ENCODE data around the gene CBLB.

Gene CBLB

GRCh38 chr3:105714453-105714852, 154.4 kb downstream of the CBLB start:
- peaks cover 13 to 31% (median 14%) of the 10 kb centered on the region in 4 experiments for H3K36me3 ChIP-seq (ENCODE audit: control insufficient read depth in 4 of 4, insufficient read depth in 4 of 4, low read length in 3 of 4)
- DNase-seq: no peak
- H3K27ac ChIP-seq (ENCODE audit: insufficient read depth in 1 of 2, low read depth in 1 of 2, low read length in 2 of 2, poor library complexity in 1 of 2, severe bottlenecking in 2 of 2): no peak overlapping the region
- WGBS (ENCODE audit: insufficient coverage): 95% methylated on average over 4 of the region's 6 CpGs
- H3K9me3 ChIP-seq (ENCODE audit: control extremely low read depth in 1 of 5, control insufficient read depth in 4 of 5, insufficient read depth in 2 of 5, low read depth in 1 of 5, low read length in 4 of 5): peaks cover 0 to 2% (median 0%) of the 10 kb centered on the region in 5 experiments
- no peaks in the 10 kb centered on the region for H3K27me3 ChIP-seq (replicated peaks in 2 of 5; ENCODE audit: control insufficient read depth in 4 of 5, insufficient read depth in 5 of 5, low read length in 4 of 5)
- no peaks in the 10 kb centered on the region for H3K4me1 ChIP-seq (ENCODE audit: control extremely low read depth in 1 of 4, control insufficient read depth in 4 of 4, insufficient read depth in 4 of 4, low read length in 3 of 4)
- ChIA-PET CTCF (no interaction called here), POLR2A (no interaction called here)
- H3K4me3 ChIP-seq (ENCODE audit: control insufficient read depth in 1 of 7, extremely low read depth in 1 of 7, insufficient read depth in 4 of 7, low read depth in 2 of 7, low read length in 6 of 7): no peak overlapping the region

DNA sequence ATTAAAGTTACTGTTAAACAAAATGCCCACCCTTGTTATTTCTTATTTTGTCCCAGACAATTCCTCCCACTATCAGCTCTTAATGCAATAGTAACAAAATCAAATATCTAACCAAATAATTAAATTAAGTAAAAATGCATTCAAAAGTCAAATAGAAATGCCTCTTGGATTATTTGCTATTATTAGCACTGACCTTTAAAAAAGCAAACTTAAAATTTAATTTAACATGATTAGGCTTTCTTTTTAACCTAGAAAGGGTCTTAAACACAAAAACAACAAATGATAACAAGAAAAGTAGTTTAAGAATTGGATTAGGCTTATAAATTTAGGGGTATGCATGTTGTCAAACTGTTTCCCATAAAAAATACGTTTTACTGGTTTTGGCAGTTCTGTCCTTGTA, 159.8 kb downstream of the CBLB start:
- Histone ChIP-seq H3K9me3 (ENCODE audit: control extremely low read depth in 1 of 5, control insufficient read depth in 4 of 5, insufficient read depth in 2 of 5, low read depth in 1 of 5, low read length in 4 of 5) (no peaks in the 10 kb centered on the region), H3K36me3 (ENCODE audit: control insufficient read depth in 4 of 4, insufficient read depth in 4 of 4, low read length in 3 of 4) (peaks cover 3 to 13% (median 7%) of the 10 kb centered on the region in 4 experiments), H3K4me3 (ENCODE audit: control insufficient read depth in 1 of 7, extremely low read depth in 1 of 7, insufficient read depth in 4 of 7, low read depth in 2 of 7, low read length in 6 of 7) (no peak overlapping the region), H3K27ac (ENCODE audit: insufficient read depth in 1 of 2, low read depth in 1 of 2, low read length in 2 of 2, poor library complexity in 1 of 2, severe bottlenecking in 2 of 2) (no peak overlapping the region), H3K4me1 (ENCODE audit: control extremely low read depth in 1 of 4, control insufficient read depth in 4 of 4, insufficient read depth in 4 of 4, low read length in 3 of 4) (no peaks in the 10 kb centered on the region), H3K27me3 (replicated peaks in 2 of 5; ENCODE audit: control insufficient read depth in 4 of 5, insufficient read depth in 5 of 5, low read length in 4 of 5) (no peaks in the 10 kb centered on the region)
- CTCF ChIA-PET: no interaction called here
- POLR2A ChIA-PET: no interaction called here
- no CpG with 5 or more reads among the region's 1 CpG for WGBS (ENCODE audit: insufficient coverage)
- no peak for DNase-seq

DNA sequence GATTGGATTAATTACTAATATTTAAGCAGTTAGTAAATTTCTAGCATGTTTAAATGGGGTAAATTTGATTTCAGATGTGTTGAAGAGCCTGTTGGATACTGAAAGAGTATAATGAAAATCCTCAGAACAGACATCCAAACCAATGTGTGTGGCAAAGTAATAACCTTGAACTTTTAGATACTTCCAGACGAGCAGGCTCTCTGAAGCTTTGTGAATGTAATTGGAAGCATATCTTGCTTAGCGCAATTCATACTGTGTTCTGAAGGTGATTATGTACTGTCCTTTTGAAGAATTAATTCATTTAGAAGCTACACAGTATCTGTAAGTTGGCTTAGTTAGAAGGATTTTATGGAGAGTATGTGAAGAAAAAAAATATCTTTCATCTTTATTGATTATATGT, 161.8 kb downstream of the CBLB start:
- Histone ChIP-seq H3K36me3 (ENCODE audit: control insufficient read depth in 4 of 4, insufficient read depth in 4 of 4, low read length in 3 of 4) (peaks cover 3 to 14% (median 7%) of the 10 kb centered on the region in 4 experiments), H3K27ac (ENCODE audit: insufficient read depth in 1 of 2, low read depth in 1 of 2, low read length in 2 of 2, poor library complexity in 1 of 2, severe bottlenecking in 2 of 2) (no peak overlapping the region), H3K27me3 (replicated peaks in 2 of 5; ENCODE audit: control insufficient read depth in 4 of 5, insufficient read depth in 5 of 5, low read length in 4 of 5) (no peaks in the 10 kb centered on the region), H3K4me3 (ENCODE audit: control insufficient read depth in 1 of 7, extremely low read depth in 1 of 7, insufficient read depth in 4 of 7, low read depth in 2 of 7, low read length in 6 of 7) (no peak overlapping the region), H3K9me3 (ENCODE audit: control extremely low read depth in 1 of 5, control insufficient read depth in 4 of 5, insufficient read depth in 2 of 5, low read depth in 1 of 5, low read length in 4 of 5) (peaks cover 0 to under 1% (median 0%) of the 10 kb centered on the region in 5 experiments), H3K4me1 (ENCODE audit: control extremely low read depth in 1 of 4, control insufficient read depth in 4 of 4, insufficient read depth in 4 of 4, low read length in 3 of 4) (no peaks in the 10 kb centered on the region)
- 100% methylated on average over 1 of the region's 2 CpGs for WGBS (ENCODE audit: insufficient coverage)
- ChIA-PET POLR2A (no interaction called here), CTCF (no interaction called here)
- no peak for DNase-seq

DNA sequence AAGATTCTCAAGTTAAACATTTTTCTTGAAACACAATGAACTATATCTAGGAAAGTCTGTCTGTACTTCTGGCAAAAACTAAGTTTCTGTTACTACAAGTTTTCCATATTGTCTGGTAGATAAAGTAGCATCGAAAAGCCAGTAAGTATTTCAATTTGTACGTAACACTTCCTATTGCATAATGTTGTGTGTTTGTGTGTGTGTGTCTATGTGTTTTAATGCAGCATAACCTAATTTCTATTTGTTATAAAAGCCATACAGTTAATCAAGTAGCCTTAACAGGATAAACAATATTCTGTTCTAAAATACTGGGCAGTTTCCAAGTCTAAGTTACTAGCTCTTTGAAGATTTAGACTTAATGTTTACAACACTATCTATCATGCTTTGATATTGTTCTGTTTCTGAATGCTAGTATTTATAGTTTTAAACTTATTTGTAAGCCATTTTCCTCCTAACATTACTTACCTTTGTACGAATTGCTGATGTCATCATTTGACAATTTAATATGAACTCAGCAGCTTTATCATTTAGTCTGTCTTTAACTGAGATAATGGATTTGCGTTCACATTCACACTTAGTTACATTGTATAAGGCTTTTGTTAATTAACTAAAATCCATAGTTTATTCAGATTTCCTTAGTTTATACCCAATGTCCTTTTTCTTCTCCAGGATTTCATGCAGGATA, 163.9 kb downstream of the CBLB start:
- ChIA-PET POLR2A (no interaction called here), CTCF (no interaction called here)
- no peak for DNase-seq
- H3K27ac ChIP-seq (ENCODE audit: insufficient read depth in 1 of 2, low read depth in 1 of 2, low read length in 2 of 2, poor library complexity in 1 of 2, severe bottlenecking in 2 of 2): no peak overlapping the region
- H3K4me3 ChIP-seq (ENCODE audit: control insufficient read depth in 1 of 7, extremely low read depth in 1 of 7, insufficient read depth in 4 of 7, low read depth in 2 of 7, low read length in 6 of 7): no peak overlapping the region
- no peaks in the 10 kb centered on the region for H3K4me1 ChIP-seq (ENCODE audit: control extremely low read depth in 1 of 4, control insufficient read depth in 4 of 4, insufficient read depth in 4 of 4, low read length in 3 of 4)
- peaks cover 0 to 2% (median 0%) of the 10 kb centered on the region in 5 experiments for H3K9me3 ChIP-seq (ENCODE audit: control extremely low read depth in 1 of 5, control insufficient read depth in 4 of 5, insufficient read depth in 2 of 5, low read depth in 1 of 5, low read length in 4 of 5)
- H3K36me3 ChIP-seq (ENCODE audit: control insufficient read depth in 4 of 4, insufficient read depth in 4 of 4, low read length in 3 of 4): peaks cover 8 to 15% (median 12%) of the 10 kb centered on the region in 4 experiments
- WGBS (ENCODE audit: insufficient coverage): no CpG with 5 or more reads among the region's 4 CpGs
- no peaks in the 10 kb centered on the region for H3K27me3 ChIP-seq (replicated peaks in 2 of 5; ENCODE audit: control insufficient read depth in 4 of 5, insufficient read depth in 5 of 5, low read length in 4 of 5)

DNA sequence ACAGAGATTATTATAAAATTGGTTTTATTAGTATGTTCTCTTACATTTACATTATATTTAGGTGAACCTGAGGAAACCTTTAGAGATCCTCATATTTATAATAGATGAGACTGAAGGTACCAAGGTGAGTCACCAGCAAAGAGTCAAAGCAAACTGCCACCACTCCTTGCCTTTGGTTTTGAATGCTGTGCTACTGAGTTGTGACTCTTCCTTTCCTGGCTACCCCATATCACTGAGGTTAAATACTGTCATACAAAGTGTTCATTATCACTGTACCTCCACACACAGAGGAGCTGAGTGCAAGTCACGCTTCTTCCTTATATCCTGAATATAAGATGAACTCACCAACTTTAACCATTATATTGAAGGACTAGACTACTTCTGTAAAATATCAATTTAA, 168.2 kb downstream of the CBLB start:
- ChIA-PET POLR2A (no interaction called here), CTCF (no interaction called here)
- no peak for DNase-seq
- Histone ChIP-seq H3K4me1 (ENCODE audit: control extremely low read depth in 1 of 4, control insufficient read depth in 4 of 4, insufficient read depth in 4 of 4, low read length in 3 of 4) (no peaks in the 10 kb centered on the region), H3K27me3 (replicated peaks in 2 of 5; ENCODE audit: control insufficient read depth in 4 of 5, insufficient read depth in 5 of 5, low read length in 4 of 5) (no peaks in the 10 kb centered on the region), H3K27ac (ENCODE audit: insufficient read depth in 1 of 2, low read depth in 1 of 2, low read length in 2 of 2, poor library complexity in 1 of 2, severe bottlenecking in 2 of 2) (no peak overlapping the region), H3K9me3 (ENCODE audit: control extremely low read depth in 1 of 5, control insufficient read depth in 4 of 5, insufficient read depth in 2 of 5, low read depth in 1 of 5, low read length in 4 of 5) (peaks cover 0 to 2% (median 0%) of the 10 kb centered on the region in 5 experiments), H3K4me3 (ENCODE audit: control insufficient read depth in 1 of 7, extremely low read depth in 1 of 7, insufficient read depth in 4 of 7, low read depth in 2 of 7, low read length in 6 of 7) (no peak overlapping the region), H3K36me3 (ENCODE audit: control insufficient read depth in 4 of 4, insufficient read depth in 4 of 4, low read length in 3 of 4) (peaks cover 8 to 14% (median 12%) of the 10 kb centered on the region in 4 experiments)
- 100% methylated on average over 1 of the region's 1 CpG for WGBS (ENCODE audit: insufficient coverage)

- Histone ChIP-seq H3K27me3 (replicated peaks in 2 of 5; ENCODE audit: control insufficient read depth in 4 of 5, insufficient read depth in 5 of 5, low read length in 4 of 5) (no peaks in the 10 kb centered on the region), H3K4me3 (ENCODE audit: control insufficient read depth in 1 of 7, extremely low read depth in 1 of 7, insufficient read depth in 4 of 7, low read depth in 2 of 7, low read length in 6 of 7) (no peak overlapping the region), H3K9me3 (ENCODE audit: control extremely low read depth in 1 of 5, control insufficient read depth in 4 of 5, insufficient read depth in 2 of 5, low read depth in 1 of 5, low read length in 4 of 5) (no peaks in the 10 kb centered on the region), H3K36me3 (ENCODE audit: control insufficient read depth in 4 of 4, insufficient read depth in 4 of 4, low read length in 3 of 4) (peaks cover 4 to 18% (median 11%) of the 10 kb centered on the region in 4 experiments), H3K27ac (ENCODE audit: insufficient read depth in 1 of 2, low read depth in 1 of 2, low read length in 2 of 2, poor library complexity in 1 of 2, severe bottlenecking in 2 of 2) (no peak overlapping the region), H3K4me1 (ENCODE audit: control extremely low read depth in 1 of 4, control insufficient read depth in 4 of 4, insufficient read depth in 4 of 4, low read length in 3 of 4) (no peaks in the 10 kb centered on the region)
- POLR2A ChIA-PET: no interaction called here
- WGBS (ENCODE audit: insufficient coverage): 93% methylated on average over 3 of the region's 3 CpGs
- no peak for DNase-seq
- CTCF ChIA-PET: interaction anchor here (0.6 kb wide), 1 partner anchor 67 kb away, joined by 3 read pairs; no protein-coding TSS in a partner anchor
Observed at GRCh38 chr3:105691633-105692032, 177.2 kb downstream of the CBLB start.

DNA sequence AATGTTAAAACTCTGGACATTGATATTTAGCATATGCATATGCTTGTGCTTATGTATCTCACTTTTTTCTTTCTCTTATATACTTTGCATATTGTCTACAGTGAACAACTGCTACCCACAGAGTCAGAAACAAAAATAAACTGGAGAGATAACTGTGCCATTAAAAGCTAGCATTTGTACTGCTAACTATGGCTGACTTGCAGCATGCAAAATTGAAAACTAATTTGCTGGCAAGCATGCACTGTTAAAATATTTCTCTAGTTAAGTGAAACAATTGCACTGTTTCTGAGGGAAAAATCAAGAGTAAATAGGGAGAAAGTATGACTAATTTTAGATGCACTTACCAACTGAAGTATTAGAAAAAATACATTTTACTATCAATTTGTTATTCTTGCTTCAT, 177.8 kb downstream of the CBLB start:
- CTCF ChIA-PET: interaction anchor here (0.6 kb wide), 1 partner anchor 67 kb away, joined by 3 read pairs; no protein-coding TSS in a partner anchor
- Histone ChIP-seq H3K4me3 (ENCODE audit: control insufficient read depth in 1 of 7, extremely low read depth in 1 of 7, insufficient read depth in 4 of 7, low read depth in 2 of 7, low read length in 6 of 7) (no peak overlapping the region), H3K27me3 (replicated peaks in 2 of 5; ENCODE audit: control insufficient read depth in 4 of 5, insufficient read depth in 5 of 5, low read length in 4 of 5) (no peaks in the 10 kb centered on the region), H3K36me3 (ENCODE audit: control insufficient read depth in 4 of 4, insufficient read depth in 4 of 4, low read length in 3 of 4) (peaks cover 4 to 18% (median 11%) of the 10 kb centered on the region in 4 experiments), H3K9me3 (ENCODE audit: control extremely low read depth in 1 of 5, control insufficient read depth in 4 of 5, insufficient read depth in 2 of 5, low read depth in 1 of 5, low read length in 4 of 5) (no peaks in the 10 kb centered on the region), H3K27ac (ENCODE audit: insufficient read depth in 1 of 2, low read depth in 1 of 2, low read length in 2 of 2, poor library complexity in 1 of 2, severe bottlenecking in 2 of 2) (no peak overlapping the region), H3K4me1 (ENCODE audit: control extremely low read depth in 1 of 4, control insufficient read depth in 4 of 4, insufficient read depth in 4 of 4, low read length in 3 of 4) (no peaks in the 10 kb centered on the region)
- POLR2A ChIA-PET: no interaction called here
- no peak for DNase-seq
